Erythroblast (primary cell): ENCODE results near the gene HOXA2.

Experiments used
- GATA1 ChIP-seq: IDR thresholded peaks from 2 replicates; pipeline ENCODE4 v1.6.1; 2011; ENCODE audit warnings: low read depth, mild to moderate bottlenecking, control low read depth, low read length, moderate library complexity
- POLR2A ChIP-seq: IDR thresholded peaks from 2 replicates; pipeline ENCODE4 v1.6.1; 2011; ENCODE audit warnings: mild to moderate bottlenecking, low read length

GRCh38 chr7:27066148-27066547 lies 36.3 kb downstream of the HOXA2 start:
- TF ChIP-seq POLR2A (no peak), GATA1 (no peak)
